Anterior cingulate cortex (tissue), 58 donors: ENCODE data around the gene LGALS9B.
"Not testable (repeated sequence)": the region's sequence is repeated elsewhere in the genome, so short reads cannot be mapped to it uniquely, and the experiment has no call there.

Source experiments
- DNase-seq, 58 donors: peaks; one replicate each; lab custom pipeline; 2025; lab: John Stamatoyannopoulos, UW

LGALS9B gene

GRCh38 chr17:20469107-20469506, 1.8 kb upstream of the LGALS9B start:
- DNase-seq: not testable (repeated sequence)

- not testable (repeated sequence) for DNase-seq
Observed at GRCh38 chr17:20466999-20467398, 340 bp downstream of the LGALS9B start.

- DNase-seq: not testable (repeated sequence)
Observed at GRCh38 chr17:20466553-20466952, 786 bp downstream of the LGALS9B start.

GRCh38 chr17:20465535-20465934, 1.8 kb downstream of the LGALS9B start:
- not testable (repeated sequence) for DNase-seq

GRCh38 chr17:20464854-20465414, 2.4 kb downstream of the LGALS9B start:
- DNase-seq: not testable (repeated sequence)

GRCh38 chr17:20462158-20462557, 5.2 kb downstream of the LGALS9B start:
- DNase-seq: not testable (repeated sequence)

GRCh38 chr17:20457848-20458381, 9.4 kb downstream of the LGALS9B start:
- DNase-seq: not testable (repeated sequence)

GRCh38 chr17:20455106-20455505, 12.2 kb downstream of the LGALS9B start:
- not testable (repeated sequence) for DNase-seq

- DNase-seq: not testable (repeated sequence)
Observed at GRCh38 chr17:20453820-20454434, 13.4 kb downstream of the LGALS9B start.

GRCh38 chr17:20450852-20451251, 16.5 kb downstream of the LGALS9B start:
- DNase-seq: not testable (repeated sequence)

GRCh38 chr17:20447534-20448321, 19.6 kb downstream of the LGALS9B start:
- not testable (repeated sequence) for DNase-seq

- not testable (repeated sequence) for DNase-seq
Observed at GRCh38 chr17:20446895-20447294, 20.4 kb downstream of the LGALS9B start.

GRCh38 chr17:20444581-20445236, 22.6 kb downstream of the LGALS9B start:
- DNase-seq: not testable (repeated sequence)

- DNase-seq: not testable (repeated sequence)
Observed at GRCh38 chr17:20444173-20444572, 23.2 kb downstream of the LGALS9B start.

GRCh38 chr17:20443632-20444031, 23.7 kb downstream of the LGALS9B start:
- DNase-seq: not testable (repeated sequence)

- not testable (repeated sequence) for DNase-seq
Observed at GRCh38 chr17:20440665-20441064, 26.7 kb downstream of the LGALS9B start.

- not testable (repeated sequence) for DNase-seq
Observed at GRCh38 chr17:20435166-20435565, 32.2 kb downstream of the LGALS9B start.

GRCh38 chr17:20433382-20433781, 34.0 kb downstream of the LGALS9B start:
- DNase-seq: not testable (repeated sequence)

- not testable (repeated sequence) for DNase-seq
Observed at GRCh38 chr17:20427264-20427663, 40.1 kb downstream of the LGALS9B start.

- not testable (repeated sequence) for DNase-seq
Observed at GRCh38 chr17:20422826-20423225, 44.5 kb downstream of the LGALS9B start.
